Vagina (tissue), 2 donors: Measurements from ENCODE around the gene CLSTN1.

Experiments used
- CTCF ChIP-seq, 3 experiments: fragments of 450-650 bp in 2 of 3; fragments of 200-600 bp in 1 of 3; sonication (generic) in 1 of 3; IDR thresholded peaks; one replicate each; pipeline ENCODE4 v1.5.1; 2017 to 2019; ENCODE audit warnings: antibody characterized with exemption in 3 of 3, mild to moderate bottlenecking in 2 of 3, moderate library complexity in 2 of 3
- POLR2A ChIP-seq, 2 donors: fragments of 450-650 bp; IDR thresholded peaks; one replicate each; pipeline ENCODE4 v1.6.1; 2017; ENCODE audit warnings: antibody characterized with exemption in 2 of 2, mild to moderate bottlenecking in 2 of 2, moderate library complexity in 2 of 2
- POLR2AphosphoS5 ChIP-seq, 2 donors: sonication (generic); formaldehyde crosslinking; IDR thresholded peaks; one replicate each; pipeline ENCODE4 v1.9.0; 2017; ENCODE audit warnings: antibody characterized with exemption in 2 of 2, mild to moderate bottlenecking in 2 of 2, low read depth in 1 of 2; ENCODE audit not compliant: insufficient read depth in 1 of 2

GRCh38 chr1:9836632-9836960, 12.8 kb upstream of the CLSTN1 start:
- TF ChIP-seq CTCF (IDR thresholded peaks at IDR 0.05), result no peak
- no peak for TF ChIP-seq POLR2A (IDR thresholded peaks at IDR 0.05)
- no peak for TF ChIP-seq POLR2AphosphoS5 (IDR thresholded peaks at IDR 0.05; ENCODE audit: insufficient read depth in 1 of 2, low read depth in 1 of 2)
